HT1080 (cell line): ENCODE data around the gene FAM53C. TPM values are rescaled to one million over a fixed set of nuclear protein-coding genes. Genes with fewer than 3 reads are reported as not detected.
A peak's percentile ranks its signal among the peaks of the same experiment; 100 is the strongest.
"Not testable (repeated sequence)": the region's sequence is repeated elsewhere in the genome, so short reads cannot be mapped to it uniquely, and the experiment has no call there.

Experiments used
- DNase-seq: peaks from one replicate; pipeline ENCODE4 v3.0.0-alpha.2; 2015; ENCODE audit warnings: low read depth
- polyA plus RNA-seq, 2 experiments: library from polyadenylated mRNA; depleted of rRNA; stranded (reverse); fragments of >200 nt; gene quantifications; 2 replicates each; pipeline ENCODE4 v1.2.3, GENCODE V29; 2015
- total RNA-seq: library from RNA; depleted of rRNA; stranded (reverse); fragments of >200 nt; shearing (Covaris generic); gene quantifications from 2 replicates; pipeline ENCODE4 v1.2.3, GENCODE V29; 2014; rRNA removed

Gene FAM53C
- 52.9 and 58.0 TPM in 2 replicates for total RNA-seq
- 23.7 and 23.9 TPM in 2 replicates for polyA plus RNA-seq (2015; cell fraction: cytosol; rRNA removed)
- polyA plus RNA-seq (2015; cell fraction: nucleus; rRNA removed), result 31.8 and 33.4 TPM in 2 replicates

DNA sequence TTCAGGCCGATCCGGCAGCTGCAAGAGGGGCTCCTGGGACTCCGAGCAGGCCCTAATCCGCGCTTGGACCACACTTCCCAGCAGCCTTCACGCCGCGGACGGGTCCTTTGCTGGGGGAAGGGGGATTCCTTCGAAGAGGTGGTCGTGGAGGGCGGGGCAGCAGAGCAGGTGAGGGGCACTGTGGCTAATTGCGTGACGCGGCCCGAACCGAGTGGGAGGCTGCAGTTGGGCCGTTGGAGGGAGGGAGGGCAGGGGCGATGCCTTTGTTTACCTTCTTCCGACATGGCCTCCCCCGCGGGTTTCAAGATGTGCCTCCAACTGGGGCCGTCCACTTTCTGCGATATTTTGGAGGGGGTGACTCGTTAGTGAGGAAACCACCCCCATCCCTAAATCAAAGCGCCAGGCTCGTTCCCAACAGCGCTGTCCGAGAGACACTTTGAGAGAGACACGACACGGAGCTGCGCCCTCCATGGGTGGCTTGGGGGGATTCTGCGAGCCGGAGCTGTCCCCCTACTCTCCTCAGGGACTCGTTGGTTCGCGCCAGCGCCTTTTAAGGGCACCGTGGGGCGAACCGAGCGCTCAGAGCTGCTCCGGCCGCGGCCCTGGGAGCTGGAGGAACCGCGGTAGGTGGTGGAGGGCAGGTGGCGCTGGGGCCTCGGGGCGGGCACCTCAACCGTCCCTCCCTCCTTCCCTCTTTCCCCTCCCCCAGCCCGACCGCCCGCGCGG is at the start of gene FAM53C:
Gene FAM53C (plus strand): TSS at position 582 of the 726 bp plus-strand sequence. CDS start 3,070 bp downstream, outside the sequence.
- DNase-seq, result peak; percentile 84

DNA sequence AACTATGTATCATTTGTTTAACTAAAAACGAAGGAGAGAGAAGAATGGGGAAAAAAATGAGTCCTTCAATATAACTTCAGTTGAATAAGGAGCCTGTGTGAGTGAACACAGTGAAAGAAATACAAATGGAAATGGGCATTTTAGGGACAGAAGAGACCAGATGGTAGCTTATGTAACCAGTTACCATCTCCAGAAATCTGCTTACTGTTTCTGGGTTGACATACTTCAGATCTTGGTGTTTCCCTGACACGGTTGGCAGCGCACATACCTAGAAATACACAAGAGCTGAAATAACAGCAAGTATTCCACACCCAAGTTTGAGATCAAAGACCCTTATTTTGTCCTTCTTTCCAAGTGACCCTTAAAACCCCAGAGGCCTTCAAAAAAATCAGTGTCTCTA is 48.8 kb upstream of the FAM53C start:
- no peak for DNase-seq

DNA sequence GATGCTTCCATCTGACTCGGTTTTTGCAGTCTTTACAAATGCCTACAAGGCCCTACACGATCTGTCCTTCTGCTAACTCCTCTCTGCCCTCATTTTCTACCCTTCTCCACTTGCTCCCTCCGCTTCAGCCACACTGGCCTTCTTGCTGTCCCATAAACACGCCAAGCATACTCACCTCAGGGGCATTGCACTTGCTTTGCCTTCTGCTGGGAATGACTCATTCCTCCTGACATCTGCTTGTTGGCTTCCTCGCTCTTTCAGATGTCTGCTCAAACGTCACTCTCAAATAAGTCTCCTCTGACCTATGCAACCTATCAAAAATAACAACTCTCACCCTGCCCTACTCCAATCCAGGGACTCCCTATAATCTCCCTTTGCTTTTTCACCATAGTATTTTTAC is 34.7 kb upstream of the FAM53C start:
- peak; percentile 59 for DNase-seq

DNA sequence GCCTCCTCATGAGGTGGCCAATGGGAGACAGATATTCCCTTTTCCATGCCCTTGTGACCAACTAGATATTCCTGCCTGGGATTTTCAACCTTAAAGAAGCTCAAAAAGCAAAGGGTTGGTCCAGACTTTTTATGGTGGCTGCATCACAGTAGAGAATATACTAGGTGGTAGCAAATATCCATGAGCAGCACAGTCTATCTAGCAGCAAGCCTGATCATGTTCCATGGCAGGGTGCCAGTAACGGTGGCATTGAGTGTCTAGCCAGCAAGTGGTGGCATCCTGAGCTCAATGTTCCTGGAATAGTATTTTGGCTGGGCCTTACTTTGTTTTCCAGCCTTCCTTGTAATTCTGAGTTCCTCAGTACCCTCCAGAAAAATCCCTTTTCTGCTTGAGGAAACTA is 32.3 kb upstream of the FAM53C start:
- no peak for DNase-seq

DNA sequence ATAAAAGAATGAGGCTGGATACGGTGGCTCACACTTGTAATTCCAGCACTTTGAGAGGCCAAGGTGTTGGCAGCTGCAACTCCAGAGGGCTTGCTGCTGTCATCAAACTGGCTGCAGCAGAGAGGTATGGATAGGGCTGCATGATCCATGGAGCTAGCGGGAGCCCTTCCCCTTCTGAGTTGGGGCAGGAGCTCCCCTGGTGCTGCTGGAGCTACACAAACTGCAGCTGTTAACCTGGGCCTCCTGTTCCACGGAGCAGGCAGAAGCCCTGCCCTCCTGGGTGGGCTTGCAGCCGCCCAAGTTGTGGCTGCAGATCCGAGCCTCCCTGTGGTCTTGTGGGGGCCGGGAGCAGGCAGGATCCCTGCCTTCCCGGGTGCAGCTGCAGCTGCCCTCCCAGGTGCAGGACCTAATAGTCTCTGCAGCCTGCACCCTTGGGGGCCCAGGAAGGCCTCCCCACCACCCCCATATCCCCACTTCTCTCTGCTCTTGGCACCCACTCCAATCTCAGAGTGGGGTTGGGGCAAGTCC is 22.3 kb upstream of the FAM53C start:
- DNase-seq, result no peak

DNA sequence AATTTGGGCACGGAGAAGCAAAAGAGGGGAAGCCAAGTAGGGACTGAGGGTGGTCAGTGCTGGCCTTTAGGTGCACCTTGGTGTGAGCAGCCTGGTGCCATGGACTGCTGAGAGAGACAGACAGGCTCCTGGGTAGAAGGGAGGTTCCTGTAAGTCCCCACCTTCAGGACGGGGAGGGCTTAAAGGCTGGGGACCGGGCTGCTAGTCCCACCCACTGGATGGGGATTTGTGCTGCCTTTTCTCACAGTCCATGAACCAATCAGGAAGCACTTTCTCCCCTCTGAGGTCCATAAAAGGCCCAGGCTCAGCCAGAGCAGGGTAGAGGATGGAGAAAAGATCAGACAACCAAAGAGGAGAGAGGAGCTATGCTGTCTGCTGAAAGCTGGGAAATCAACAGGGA is 21.7 kb upstream of the FAM53C start:
- DNase-seq, result no peak

DNA sequence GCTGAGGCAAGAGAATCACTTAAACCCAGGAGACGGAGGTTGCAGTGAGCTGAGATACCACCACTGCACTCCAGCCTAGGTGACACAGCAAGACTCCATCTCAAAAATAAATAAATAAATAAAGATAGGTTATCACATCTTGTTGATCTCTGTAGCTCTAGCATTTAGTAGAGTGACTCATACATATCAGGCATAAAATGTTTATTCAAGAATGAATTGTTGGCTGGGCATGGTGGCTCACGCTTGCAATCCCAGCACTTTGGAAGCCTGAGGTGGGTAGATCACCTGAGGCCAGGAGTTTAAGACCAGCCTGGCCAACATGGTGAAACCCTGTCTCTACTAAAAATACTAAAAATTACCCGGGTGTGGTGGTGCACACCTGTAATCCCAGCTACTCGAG is 19.9 kb upstream of the FAM53C start:
- not testable (repeated sequence) for DNase-seq

DNA sequence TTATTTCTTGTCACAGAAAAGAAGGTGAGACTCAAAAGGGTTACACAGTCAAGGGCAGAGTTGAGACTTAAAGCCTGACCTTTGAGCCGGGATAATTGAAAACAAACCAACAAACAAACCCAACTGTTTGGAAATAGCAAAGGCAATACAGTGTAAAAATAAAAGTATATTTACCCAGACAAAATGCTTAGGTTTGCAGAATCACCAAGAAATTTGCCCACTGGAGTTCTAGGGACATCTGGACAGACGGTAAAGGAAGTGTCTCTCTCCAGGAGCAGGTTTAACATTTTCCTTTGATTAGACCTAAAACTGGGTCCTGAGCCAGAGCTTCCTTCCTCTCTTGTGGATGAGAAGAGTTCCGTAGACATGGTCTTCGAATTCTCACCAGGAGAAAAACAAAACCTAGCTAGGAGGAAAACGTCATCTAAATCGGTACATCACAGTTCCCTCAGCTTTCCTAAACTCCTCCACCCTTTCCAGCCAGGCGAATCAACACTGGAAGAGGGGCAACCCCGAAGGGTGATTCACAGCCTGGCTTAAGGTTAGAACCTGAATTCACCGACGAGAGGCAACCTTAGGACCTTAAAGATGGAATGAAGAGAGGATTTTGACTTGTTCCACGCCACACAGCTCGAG is 7.1 kb upstream of the FAM53C start:
- peak; percentile 26 for DNase-seq

DNA sequence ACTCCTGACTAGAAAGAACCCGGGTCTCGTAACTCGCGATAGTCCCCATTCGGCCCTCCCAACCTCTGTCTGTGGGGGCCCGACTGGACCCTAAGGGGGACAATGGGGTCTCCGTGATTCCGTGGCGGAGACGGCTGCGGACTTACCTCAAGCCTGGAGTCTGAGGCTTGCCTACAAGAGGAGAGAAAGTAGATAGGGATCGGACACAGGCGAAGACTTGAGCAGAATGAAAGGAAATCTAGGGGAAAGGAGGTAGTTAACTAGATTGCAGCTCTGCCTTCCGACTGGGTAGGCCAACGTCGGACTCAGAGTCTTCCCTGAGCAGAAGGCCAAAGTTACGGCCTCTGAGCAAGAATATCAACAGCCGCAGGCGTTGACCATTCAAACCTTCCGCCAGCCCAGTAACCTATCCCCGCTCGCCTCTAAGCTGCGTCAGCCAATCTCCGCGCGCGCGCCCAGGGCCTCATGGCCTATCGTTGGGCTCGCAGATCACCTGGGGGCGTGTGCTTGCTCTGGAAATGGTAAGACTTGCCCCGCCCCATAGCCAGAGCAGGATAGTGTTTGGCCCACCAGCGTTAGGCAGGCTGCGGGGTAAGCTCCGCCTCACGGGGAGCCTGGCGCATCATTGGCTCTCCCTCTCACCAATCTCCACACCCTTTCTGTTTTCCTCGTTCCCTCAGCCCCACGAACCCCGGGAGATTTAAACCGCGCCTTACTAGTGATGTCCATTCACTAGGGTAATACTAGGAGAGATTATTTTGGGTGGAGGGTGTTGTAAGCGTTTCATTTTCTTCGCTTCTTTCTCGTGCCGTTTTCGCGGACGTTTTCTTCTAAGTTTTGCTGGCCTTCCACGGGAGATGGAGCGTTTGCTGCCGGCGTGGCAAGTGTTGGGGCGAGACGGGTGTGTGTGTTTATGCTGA is 6.4 kb upstream of the FAM53C start, which contains the start of gene CDC25C:
Gene CDC25C (minus strand): TSS at position 356 of the 920 bp plus-strand sequence. CDS start 624 bp downstream, outside the sequence.
- peak; percentile 100 for DNase-seq

DNA sequence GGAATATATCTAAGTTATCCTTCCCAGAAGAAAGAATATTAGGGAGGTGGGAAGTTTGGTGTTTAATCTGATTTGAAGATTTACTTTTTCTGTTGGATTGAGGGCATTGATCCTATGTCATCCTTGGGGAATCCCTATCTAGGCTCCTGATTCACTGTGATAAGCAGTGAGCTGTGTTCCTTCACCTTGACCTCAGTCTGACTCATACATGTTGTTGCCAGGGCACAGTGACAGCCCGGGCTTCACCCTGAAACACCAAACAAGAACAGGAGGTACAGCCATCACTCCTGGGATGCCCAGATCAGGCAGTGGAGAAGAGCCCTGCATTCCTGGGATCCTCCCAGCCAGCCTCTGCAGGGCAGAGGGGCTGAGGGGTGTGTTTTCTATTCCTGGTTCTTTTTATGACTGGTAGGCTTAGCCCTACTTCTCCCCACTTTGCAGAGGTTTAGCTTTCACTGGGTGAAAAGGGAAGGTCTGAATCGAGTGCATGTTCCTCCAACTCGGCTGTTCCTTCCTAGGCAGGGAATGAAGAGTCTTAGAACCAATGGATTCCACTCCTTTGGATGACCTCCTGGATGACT is 3.1 kb upstream of the FAM53C start:
- peak; percentile 40 for DNase-seq

DNA sequence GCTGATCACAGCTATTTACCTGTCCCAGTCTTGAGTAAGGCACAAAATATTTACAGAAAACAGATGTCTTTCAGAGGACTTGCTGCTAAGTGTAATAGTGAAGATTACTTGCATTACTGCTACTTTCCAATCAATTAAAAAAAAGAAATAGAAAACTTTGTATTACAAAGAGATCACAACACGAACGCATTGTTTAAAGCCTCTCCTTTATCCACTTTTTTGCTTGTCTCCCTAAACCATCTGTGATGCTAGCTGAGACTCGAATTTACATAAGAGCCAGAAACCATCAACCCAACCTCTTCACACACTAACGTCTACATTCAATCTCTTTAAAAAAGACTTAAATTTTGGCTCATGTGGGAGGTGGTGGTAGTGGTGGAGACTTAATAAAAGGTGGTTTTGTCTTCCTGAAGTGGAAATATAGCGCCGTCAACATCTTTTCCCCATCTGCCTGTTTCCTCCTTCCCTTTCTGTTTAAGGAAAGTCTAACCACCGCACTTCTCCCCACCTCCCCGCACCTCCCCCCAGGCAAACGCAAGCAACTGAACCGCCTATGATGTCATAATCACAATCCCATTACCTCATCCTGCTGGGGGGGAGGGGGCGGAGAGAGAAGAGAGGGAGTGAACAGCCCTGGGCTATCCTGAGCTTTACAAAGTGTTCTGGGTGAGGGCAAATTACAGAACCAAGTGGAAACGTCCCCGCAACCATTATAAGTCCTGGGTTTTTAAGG is 948 bp upstream of the FAM53C start:
- no peak for DNase-seq

DNA sequence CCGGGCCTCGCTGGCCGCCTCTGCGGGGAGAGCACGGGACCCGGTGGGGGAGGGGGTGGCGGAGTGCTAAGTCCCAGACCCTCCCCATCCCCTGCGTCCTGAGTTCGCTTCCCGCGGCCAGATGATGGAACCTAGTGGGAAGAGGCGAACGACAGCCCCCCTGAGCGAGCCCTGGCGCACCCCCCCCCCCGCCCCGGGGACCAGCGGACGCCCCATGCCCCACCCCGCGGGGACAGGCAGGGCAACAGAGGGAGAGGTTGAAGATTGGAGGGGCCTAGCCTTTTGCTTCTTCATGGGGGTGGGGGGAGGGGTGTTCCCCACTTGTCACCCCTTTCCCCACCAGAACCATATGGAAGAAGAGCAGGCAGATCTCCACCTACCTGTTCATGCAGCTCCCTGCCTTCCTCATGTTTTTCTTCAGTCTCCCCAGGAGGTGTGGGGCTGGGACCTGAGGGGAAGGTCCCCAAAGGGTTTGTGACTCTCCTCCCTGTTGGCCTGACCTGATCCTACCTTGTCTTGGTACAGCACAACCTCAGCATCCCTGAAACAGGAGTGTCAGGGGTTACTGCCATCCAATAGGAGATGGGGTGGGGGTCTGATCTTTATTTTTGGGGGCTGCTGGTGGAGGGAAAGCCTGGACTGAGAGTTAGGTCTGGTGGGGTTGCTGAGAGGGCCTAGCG is 485 bp downstream of the FAM53C start:
- no peak for DNase-seq

DNA sequence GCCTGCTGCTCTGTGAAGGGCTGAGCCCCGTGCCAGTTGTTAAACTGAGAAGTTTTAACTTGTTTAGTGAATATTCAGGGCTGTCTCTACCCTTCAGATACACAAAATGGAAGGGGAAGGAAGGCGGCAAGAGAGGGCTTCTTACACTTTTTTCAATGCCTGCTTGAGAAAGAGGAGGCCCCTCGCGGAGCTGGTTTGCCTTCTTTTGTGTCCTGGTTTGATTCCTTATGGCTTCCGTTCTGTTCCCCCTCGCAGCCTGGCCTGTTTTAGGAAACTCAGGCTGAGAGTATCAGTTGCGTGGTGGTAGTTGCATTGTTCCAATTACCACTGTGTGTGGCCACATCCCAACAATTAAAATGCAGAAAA is 1.0 kb downstream of the FAM53C start:
- no peak for DNase-seq

DNA sequence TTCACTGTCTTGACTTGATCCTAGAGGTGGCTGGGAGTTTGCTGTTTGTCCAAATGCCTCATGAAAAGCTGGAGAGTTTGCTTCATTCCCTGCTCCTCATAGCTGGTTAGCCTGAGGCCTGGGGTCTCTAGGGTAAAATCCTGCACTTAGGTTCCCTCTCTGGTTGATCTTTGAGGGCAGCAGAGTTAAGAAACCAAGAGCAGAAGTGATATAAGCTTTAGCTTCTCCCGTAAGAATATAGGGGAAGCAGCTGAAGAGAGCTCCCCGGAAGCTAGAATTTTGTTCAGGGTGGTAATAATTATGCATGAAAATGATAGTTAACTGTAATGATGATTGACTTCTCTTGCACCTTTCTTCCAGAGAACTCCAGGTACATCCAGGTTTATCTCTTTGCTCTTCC is 1.4 kb downstream of the FAM53C start:
- no peak for DNase-seq

DNA sequence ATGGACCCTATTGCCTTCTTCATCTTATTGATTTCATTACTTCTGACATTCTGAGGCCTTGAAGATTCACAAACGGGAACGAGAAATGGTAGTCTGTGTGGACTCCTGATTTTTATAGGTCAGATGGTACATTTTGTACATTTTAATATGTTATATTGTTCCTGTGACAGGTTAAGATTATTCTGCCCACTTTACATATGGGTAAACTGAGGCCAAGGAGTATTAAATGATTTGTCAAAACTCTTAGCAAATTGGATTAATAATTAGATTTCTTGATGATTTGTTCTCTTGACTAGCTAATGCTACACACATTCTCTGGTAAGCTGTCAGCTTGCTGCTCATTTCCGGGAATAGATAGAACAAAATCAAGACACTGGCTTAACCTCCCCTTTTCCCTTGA is 1.9 kb downstream of the FAM53C start:
- DNase-seq, result no peak

DNA sequence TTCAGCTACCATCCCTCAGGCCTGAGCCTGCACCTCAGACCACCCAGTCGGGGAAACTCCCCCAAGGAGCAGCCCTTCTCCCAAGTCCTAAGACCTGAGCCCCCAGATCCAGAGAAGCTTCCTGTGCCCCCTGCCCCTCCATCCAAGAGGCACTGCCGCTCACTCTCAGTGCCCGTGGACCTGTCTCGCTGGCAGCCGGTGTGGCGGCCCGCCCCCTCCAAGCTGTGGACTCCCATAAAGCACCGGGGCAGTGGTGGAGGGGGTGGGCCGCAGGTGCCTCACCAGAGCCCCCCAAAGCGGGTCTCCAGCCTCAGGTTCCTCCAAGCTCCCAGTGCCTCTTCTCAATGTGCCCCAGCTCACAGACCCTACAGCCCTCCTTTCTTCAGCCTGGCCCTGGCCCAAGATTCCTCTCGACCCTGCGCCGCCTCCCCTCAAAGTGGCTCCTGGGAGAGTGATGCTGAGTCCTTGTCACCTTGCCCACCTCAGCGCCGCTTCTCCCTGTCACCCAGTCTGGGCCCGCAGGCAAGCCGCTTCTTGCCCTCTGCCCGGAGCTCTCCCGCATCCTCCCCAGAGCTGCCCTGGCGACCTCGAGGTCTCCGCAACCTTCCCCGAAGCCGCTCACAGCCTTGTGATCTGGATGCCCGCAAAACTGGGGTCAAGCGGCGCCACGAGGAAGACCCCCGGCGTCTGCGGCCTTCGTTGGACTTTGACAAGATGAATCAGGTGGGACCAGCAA is 7.0 kb downstream of the FAM53C start:
- DNase-seq, result no peak

DNA sequence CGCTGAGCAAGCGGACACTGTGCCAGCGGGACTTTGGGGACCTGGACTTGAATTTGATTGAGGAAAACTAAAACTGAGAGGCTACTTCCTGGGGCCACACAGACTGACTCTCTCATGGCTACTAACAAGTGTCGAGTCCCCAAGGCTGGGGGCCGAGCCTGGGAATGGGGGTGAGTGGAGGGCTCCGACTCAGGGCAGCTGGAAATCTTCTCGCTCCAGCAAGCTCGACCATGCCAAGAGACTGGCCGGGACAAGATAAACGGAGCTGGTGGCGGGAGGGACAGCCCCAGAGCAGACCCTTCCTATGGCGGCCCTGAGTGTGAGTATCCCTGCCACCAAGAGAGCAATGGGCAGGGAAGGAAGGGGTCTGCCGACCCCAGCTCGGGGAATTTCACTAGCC is 8.8 kb downstream of the FAM53C start:
- DNase-seq, result no peak

DNA sequence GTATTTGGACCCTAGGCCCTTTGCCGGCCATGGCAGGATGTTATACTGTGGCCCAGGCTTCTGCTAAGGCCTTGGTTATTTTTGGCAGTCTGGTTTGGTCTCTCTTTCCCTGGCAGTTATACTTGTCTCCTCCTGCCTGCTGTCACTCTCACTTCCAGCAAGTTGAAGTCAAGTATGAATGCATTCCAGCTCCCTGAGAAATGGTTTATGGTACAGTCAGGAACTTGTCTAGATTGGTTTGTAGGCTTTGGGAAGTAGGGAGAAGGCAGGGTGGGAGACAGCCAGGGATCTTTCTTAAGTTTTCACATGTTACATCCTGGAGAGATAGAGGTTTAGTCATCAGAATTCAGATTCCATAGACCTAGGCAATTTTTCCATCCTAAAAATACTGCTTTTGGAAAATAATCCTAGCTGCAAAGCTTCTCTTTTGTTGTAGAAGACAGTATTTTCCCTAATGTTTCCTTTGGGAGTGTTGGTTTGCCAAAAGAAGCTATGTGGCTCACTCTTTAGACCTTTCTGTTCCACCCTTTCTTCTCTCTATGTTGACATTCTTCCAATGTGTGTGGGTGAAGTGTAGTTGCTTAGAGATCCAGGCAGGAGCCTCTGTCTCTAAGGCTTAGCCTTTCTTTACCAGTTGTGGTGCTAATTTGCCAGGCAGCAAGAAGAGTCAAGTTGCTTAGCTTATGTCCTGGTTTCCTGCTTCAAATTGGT is 11.9 kb downstream of the FAM53C start:
- DNase-seq, result no peak

DNA sequence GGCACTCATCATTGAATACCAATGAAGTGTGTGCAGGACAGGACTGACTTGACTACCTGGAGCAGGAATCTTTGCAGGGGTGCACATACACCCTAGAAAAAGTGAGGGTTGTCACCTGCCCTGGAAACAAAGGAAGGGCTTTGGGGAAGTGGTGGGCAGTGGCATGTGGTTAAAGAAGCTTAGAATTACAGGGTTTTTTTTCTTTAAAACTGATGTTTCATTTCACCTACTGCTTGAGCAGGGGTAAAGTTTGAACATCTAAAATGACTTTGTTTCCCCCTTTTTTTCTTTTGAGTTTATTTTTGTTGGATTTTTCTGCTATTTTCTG is 12.5 kb downstream of the FAM53C start:
- DNase-seq, result no peak
